Osteoblast (primary cell): Measurements from ENCODE around the gene EXOC4. TPM values are rescaled to one million over a fixed set of nuclear protein-coding genes. Genes with fewer than 3 reads are reported as not detected.

Experiments used
- DNase-seq: peaks from one replicate; pipeline ENCODE4 v3.0.0; 2011; ENCODE audit warnings: low spot score, mixed read lengths; ENCODE audit not compliant: insufficient read length; ENCODE audit errors: missing footprints
- H2AFZ ChIP-seq: 2 replicates; pipeline ENCODE4 v1.6.0; 2011; ENCODE audit warnings: mild to moderate bottlenecking, low read length
- H3K27ac ChIP-seq: 2 replicates; pipeline ENCODE4 v1.5.1; 2011; ENCODE audit warnings: mild to moderate bottlenecking, low read depth, low read length, moderate library complexity
- H3K27me3 ChIP-seq: 2 replicates; pipeline ENCODE4 v1.6.0; 2012; ENCODE audit warnings: mild to moderate bottlenecking, control low read depth, inconsistent platforms, low read length, moderate library complexity; ENCODE audit not compliant: insufficient read depth
- H3K36me3 ChIP-seq: 2 replicates; pipeline ENCODE4 v1.5.1; 2011; ENCODE audit warnings: mild to moderate bottlenecking, low read length, control low read depth, moderate library complexity; ENCODE audit not compliant: insufficient read depth
- H3K4me1 ChIP-seq: 2 replicates; pipeline ENCODE4 v1.5.1; 2011; ENCODE audit warnings: mild to moderate bottlenecking, low read length, control low read depth, moderate library complexity; ENCODE audit not compliant: insufficient read depth
- H3K4me2 ChIP-seq: 2 replicates; pipeline ENCODE4 v1.6.0; 2011; ENCODE audit warnings: mild to moderate bottlenecking, low read length; ENCODE audit not compliant: insufficient read depth
- H3K4me3 ChIP-seq: fragments of 200-600 bp; sonication (generic); 3 replicates; pipeline ENCODE4 v1.5.1; 2012; ENCODE audit warnings: mild to moderate bottlenecking, low read length, inconsistent platforms; ENCODE audit not compliant: insufficient read depth
- H3K79me2 ChIP-seq: 2 replicates; pipeline ENCODE4 v1.6.0; 2012; ENCODE audit warnings: mild to moderate bottlenecking, low read length, control low read depth, inconsistent platforms; ENCODE audit not compliant: insufficient read depth
- H3K9me3 ChIP-seq: 2 replicates; pipeline ENCODE4 v1.5.1; 2011; ENCODE audit warnings: low read depth, low read length, control low read depth
- H4K20me1 ChIP-seq: 2 replicates; pipeline ENCODE4 v1.6.0; 2012; ENCODE audit warnings: mild to moderate bottlenecking, low read length, control low read depth; ENCODE audit not compliant: insufficient read depth
- total RNA-seq: library from RNA; depleted of rRNA; stranded (reverse); fragments of >200 nt; gene quantifications from 2 replicates; pipeline ENCODE4 v1.2.3, GENCODE V29; 2012
- TF ChIP-seq, protein P1 (sequence below): IDR thresholded peaks from 2 replicates; pipeline ENCODE4 v1.5.1; 2011; ENCODE audit warnings: mild to moderate bottlenecking, low read depth, low read length, moderate library complexity; ENCODE audit errors: extremely low read depth

The EXOC4 gene
- total RNA-seq, 1 donor = 134 TPM

DNA sequence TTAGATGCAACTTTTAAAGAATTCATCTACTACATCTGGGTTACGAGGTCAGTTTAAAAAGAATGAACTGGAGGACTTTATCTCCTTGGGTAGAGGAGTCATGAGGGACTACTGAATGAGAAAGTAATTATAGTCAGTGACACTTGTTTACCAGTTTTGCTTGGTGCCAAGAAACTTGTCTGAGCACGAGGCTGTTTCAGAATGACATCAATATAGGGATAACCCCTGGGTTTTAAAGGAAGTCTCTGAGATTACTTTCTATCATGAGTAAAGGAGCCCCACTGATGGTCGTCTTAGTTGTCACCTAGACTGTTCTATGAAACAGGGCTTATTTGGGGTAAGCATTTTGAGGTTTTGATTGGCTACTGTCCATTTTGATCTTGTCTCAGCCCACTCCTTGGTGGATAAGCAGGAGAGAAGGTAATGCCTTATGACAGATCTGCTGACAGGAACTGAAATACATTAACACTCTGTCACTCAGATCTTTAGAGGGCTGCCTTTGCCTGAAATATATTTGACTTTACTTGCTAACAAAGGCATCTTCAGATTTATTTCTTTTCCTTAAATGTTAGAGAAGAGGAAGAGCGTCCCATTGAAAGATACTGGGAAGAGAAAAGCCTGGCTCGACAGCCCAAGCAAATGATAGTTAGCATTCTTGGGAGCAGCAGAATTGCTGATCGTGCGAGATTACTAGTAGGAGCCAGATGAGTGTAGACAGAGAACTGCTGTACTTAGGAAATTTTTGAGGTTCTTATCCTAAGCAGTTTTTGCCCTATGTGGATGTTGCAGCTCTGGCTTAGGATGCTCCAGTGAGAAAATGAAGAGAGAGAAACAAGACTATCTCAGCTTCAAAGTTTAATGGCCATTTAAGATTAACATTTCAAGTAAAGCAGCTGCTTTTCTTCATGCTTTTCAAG lies 575.1 kb downstream of the EXOC4 start:
- Histone ChIP-seq H3K27ac (no peak overlapping the region), H2AFZ (no peak overlapping the region), H3K79me2 (no peaks in the 10 kb centered on the region), H3K36me3 (no peaks in the 10 kb centered on the region), H3K4me1 (no peaks in the 10 kb centered on the region), H3K9me3 (no peaks in the 10 kb centered on the region), H3K4me2 (no peak overlapping the region), H4K20me1 (no peaks in the 10 kb centered on the region), H3K4me3 (no peak overlapping the region), H3K27me3 (no peaks in the 10 kb centered on the region)
- TF ChIP-seq, protein P1, sequence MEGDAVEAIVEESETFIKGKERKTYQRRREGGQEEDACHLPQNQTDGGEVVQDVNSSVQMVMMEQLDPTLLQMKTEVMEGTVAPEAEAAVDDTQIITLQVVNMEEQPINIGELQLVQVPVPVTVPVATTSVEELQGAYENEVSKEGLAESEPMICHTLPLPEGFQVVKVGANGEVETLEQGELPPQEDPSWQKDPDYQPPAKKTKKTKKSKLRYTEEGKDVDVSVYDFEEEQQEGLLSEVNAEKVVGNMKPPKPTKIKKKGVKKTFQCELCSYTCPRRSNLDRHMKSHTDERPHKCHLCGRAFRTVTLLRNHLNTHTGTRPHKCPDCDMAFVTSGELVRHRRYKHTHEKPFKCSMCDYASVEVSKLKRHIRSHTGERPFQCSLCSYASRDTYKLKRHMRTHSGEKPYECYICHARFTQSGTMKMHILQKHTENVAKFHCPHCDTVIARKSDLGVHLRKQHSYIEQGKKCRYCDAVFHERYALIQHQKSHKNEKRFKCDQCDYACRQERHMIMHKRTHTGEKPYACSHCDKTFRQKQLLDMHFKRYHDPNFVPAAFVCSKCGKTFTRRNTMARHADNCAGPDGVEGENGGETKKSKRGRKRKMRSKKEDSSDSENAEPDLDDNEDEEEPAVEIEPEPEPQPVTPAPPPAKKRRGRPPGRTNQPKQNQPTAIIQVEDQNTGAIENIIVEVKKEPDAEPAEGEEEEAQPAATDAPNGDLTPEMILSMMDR = no peak
- DNase-seq = no peak

DNA sequence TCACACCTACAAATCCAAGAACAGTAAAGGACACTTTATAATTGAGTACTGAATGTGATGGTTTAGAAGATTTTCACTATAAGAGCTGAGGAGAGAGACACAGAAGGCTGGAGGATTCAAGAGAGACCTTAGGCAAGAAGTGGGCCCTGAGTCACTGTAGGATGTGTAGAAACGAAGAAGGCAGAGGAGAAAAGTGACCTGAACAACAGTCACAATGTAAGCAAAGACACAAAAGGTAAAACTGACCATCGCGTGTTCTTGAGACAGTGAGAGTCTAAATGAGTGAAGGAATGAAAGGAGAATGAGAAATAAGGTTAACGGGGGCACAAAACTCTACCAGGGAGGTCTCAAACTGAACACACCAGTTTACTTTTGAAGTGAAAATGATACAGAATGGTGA lies 576.0 kb downstream of the EXOC4 start:
- Histone ChIP-seq H3K4me3 (no peak overlapping the region), H2AFZ (no peak overlapping the region), H3K27me3 (no peaks in the 10 kb centered on the region), H3K9me3 (no peaks in the 10 kb centered on the region), H3K27ac (no peak overlapping the region), H4K20me1 (no peaks in the 10 kb centered on the region), H3K79me2 (no peaks in the 10 kb centered on the region), H3K36me3 (no peaks in the 10 kb centered on the region), H3K4me1 (no peaks in the 10 kb centered on the region), H3K4me2 (no peak overlapping the region)
- DNase-seq = no peak
- TF ChIP-seq, protein P1 = no peak

DNA sequence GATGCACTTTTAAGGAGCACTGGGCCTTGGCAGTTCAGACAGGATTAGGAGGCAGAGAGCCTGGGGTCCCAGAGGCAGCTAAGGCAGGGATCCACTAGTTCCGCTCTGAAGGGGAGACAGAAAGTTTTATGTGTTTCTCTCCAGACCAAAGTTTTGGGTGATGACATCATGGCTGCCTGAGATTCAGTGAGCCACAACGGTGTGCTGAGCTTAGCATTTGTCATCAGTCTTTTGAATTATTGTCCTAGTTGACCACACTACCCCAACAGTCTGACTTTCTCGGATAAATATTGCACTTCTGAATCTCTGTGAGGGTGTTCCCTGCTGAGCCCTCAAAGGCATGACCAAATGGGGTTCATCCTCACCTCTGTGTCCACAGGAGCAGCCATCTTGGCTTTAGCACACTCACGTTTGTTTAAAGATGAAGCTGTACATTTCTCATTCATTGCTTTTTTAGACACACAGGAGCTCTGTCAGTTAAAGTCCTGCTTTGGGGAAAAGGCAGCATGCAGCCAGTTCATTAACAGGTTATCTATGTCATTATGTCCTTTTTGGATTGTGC lies 576.5 kb downstream of the EXOC4 start:
- Histone ChIP-seq H3K4me2 (no peak overlapping the region), H3K9me3 (no peaks in the 10 kb centered on the region), H3K27ac (no peak overlapping the region), H3K27me3 (no peaks in the 10 kb centered on the region), H3K4me3 (no peak overlapping the region), H2AFZ (no peak overlapping the region), H3K4me1 (no peaks in the 10 kb centered on the region), H3K79me2 (no peaks in the 10 kb centered on the region), H3K36me3 (no peaks in the 10 kb centered on the region), H4K20me1 (no peaks in the 10 kb centered on the region)
- TF ChIP-seq, protein P1 = no peak
- DNase-seq = no peak

DNA sequence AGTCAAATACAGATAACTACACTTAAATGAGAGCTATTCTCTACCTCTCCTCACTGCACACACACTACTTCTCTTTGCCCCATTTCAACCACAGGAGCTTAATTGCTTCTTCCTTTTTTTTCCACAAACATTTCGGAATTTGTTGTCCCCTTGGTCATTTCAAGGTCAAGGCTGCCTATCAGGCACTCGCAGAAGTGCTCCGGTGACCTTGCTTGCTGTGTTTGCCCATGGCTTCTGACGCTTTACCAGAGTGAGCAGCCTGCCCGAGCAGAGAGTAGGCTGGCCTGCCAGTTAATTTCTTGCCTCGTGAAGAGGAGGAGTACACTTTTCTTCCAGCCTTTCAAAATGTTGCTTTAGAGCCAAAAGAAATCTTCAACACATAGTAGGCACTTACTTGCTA lies 577.2 kb downstream of the EXOC4 start:
- H2AFZ ChIP-seq = no peak overlapping the region
- no peak overlapping the region for H3K4me3 ChIP-seq
- H3K27ac ChIP-seq = no peak overlapping the region
- no peak overlapping the region for H3K4me2 ChIP-seq
- no peaks in the 10 kb centered on the region for H3K36me3 ChIP-seq
- DNase-seq = no peak
- no peaks in the 10 kb centered on the region for H3K4me1 ChIP-seq
- no peaks in the 10 kb centered on the region for H3K79me2 ChIP-seq
- H3K9me3 ChIP-seq = no peaks in the 10 kb centered on the region
- H3K27me3 ChIP-seq = no peaks in the 10 kb centered on the region
- TF ChIP-seq, protein P1 = no peak
- H4K20me1 ChIP-seq = no peaks in the 10 kb centered on the region
